Naive B cell (primary cell): ENCODE measurements around the gene HRC. TPM values are rescaled to one million over a fixed set of nuclear protein-coding genes. Genes with fewer than 3 reads are reported as not detected.

Source experiments
- ATAC-seq, 2 donors: fragments of 150-1000 bp; cut with Tn5 transposase; 2 replicates each; pipeline ENCODE4 v1.10.0; 2021; ENCODE audit warnings: low read depth in 2 of 2, mild to moderate bottlenecking in 2 of 2, moderate library complexity in 2 of 2
- DNase-seq: peaks from one replicate; pipeline ENCODE4 v3.0.0; 2022
- H3K27ac Mint-ChIP-seq, 6 donors: one replicate each; pipeline ENCODE4 v1.8.0; 2020 to 2022; ENCODE audit warnings: mild to moderate bottlenecking in 6 of 6, mixed read lengths in 6 of 6, moderate library complexity in 5 of 6, inconsistent platforms in 2 of 6
- H3K27me3 Mint-ChIP-seq, 3 donors: one replicate each; pipeline ENCODE4 v1.8.0; 2021 to 2022; ENCODE audit warnings: mixed read lengths in 3 of 3, mild to moderate bottlenecking in 1 of 3
- H3K36me3 Mint-ChIP-seq, 2 donors: one replicate each; pipeline ENCODE4 v1.8.0; 2020 to 2022; ENCODE audit warnings: mixed read lengths in 2 of 2, inconsistent platforms in 1 of 2, mild to moderate bottlenecking in 1 of 2
- H3K4me1 Mint-ChIP-seq, 3 donors: one replicate each; pipeline ENCODE4 v1.8.0; 2020 to 2022; ENCODE audit warnings: mixed read lengths in 3 of 3, inconsistent platforms in 1 of 3, mild to moderate bottlenecking in 1 of 3, moderate library complexity in 1 of 3
- H3K4me3 Mint-ChIP-seq, 8 donors: one replicate each; pipeline ENCODE4 v1.8.0; 2020 to 2022; ENCODE audit warnings: mild to moderate bottlenecking in 8 of 8, mixed read lengths in 8 of 8, moderate library complexity in 8 of 8, inconsistent platforms in 2 of 8
- H3K9me3 Mint-ChIP-seq, 7 donors: one replicate each; pipeline ENCODE4 v1.8.0; 2020 to 2022; ENCODE audit warnings: mixed read lengths in 7 of 7, mild to moderate bottlenecking in 5 of 7, inconsistent platforms in 2 of 7, moderate library complexity in 1 of 7
- polyA plus RNA-seq, 6 donors: library from polyadenylated mRNA; unstranded; fragments of 300-500 nt; fragmentation: Illumina TruSeq; gene quantifications; one replicate each; pipeline ENCODE4 v1.2.3, GENCODE V29; 2021; ENCODE audit warnings: low read depth in 6 of 6

Gene HRC, protein sequence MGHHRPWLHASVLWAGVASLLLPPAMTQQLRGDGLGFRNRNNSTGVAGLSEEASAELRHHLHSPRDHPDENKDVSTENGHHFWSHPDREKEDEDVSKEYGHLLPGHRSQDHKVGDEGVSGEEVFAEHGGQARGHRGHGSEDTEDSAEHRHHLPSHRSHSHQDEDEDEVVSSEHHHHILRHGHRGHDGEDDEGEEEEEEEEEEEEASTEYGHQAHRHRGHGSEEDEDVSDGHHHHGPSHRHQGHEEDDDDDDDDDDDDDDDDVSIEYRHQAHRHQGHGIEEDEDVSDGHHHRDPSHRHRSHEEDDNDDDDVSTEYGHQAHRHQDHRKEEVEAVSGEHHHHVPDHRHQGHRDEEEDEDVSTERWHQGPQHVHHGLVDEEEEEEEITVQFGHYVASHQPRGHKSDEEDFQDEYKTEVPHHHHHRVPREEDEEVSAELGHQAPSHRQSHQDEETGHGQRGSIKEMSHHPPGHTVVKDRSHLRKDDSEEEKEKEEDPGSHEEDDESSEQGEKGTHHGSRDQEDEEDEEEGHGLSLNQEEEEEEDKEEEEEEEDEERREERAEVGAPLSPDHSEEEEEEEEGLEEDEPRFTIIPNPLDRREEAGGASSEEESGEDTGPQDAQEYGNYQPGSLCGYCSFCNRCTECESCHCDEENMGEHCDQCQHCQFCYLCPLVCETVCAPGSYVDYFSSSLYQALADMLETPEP
- not detected for polyA plus RNA-seq

DNA sequence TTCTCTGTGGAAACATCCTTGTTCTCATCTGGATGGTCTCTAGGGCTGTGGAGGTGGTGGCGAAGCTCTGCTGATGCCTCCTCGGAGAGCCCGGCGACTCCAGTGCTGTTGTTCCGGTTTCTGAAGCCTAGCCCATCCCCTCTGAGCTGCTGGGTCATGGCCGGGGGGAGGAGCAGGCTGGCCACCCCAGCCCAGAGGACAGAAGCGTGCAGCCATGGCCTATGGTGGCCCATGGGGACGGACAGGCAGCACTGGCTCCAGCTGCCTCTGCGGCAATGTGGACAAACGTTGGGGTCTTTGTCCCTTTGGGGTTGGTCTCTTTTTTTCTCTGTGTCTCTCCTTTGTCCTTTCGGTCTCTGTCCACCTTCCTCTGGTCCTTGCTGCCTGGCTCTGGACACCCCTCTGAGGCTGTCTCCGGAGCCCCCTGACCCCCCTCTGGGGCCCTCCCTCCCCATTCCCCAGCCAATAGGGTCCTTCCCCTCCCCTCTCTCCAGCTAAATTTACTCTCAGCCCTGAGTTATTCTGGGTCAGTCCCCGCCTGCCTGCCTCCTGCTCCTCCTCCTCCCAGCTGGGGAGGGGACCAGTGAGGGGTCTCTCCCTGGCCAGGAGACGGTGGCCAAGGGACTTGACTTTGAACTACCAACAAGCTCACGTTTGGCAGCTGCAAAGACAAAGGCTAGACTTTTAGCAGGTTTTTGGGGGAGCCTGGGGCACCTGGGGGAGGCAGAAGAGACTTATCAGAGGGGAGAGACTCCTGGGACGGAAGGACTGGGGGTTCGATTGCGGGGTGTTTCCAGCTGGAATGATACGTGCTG is at the start of gene HRC:
Gene HRC (minus strand): TSS at position 392 of the 815 bp plus-strand sequence. CDS start 159 bp downstream, at position 233.
- peak within 1 kb of the TSS in 3 of 8 donors; percentile 9 to 50 (median 43) for H3K4me3 Mint-ChIP-seq

DNA sequence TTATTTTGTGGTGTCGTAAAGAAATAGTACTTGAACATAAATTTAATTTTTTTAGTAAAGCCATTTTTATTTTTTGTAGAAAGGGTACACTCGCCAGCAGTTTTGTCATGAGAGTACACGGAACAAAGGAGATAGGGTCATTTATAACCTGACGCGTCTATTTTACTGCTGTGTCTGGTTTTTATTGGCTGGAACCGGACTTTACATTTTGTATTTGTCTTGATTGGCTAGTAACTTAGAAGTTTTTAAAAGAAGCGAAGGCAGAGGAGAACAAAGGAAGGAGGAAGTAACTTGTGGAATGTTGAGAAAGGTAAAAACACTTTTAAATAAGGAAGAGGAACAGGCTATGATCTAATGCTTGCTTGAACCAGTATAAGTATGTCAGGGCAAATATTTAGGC is 45.8 kb upstream of the HRC start:
- Mint-ChIP-seq H3K4me1 (peaks cover 0 to 2% (median 0%) of the 10 kb centered on the region in 3 donors), H3K27me3 (peaks cover 4 to 15% (median 6%) of the 10 kb centered on the region in 3 donors), H3K36me3 (no peaks in the 10 kb centered on the region), H3K27ac (no peak overlapping the region), H3K4me3 (no peak overlapping the region), H3K9me3 (no peaks in the 10 kb centered on the region)
- ATAC-seq = no peak
- no peak for DNase-seq

More for the DNA sequence above, at the start of gene HRC:
- Mint-ChIP-seq H3K36me3 (peaks cover 0 to 23% of the 10 kb centered on the region in 2 donors), H3K27me3 (peaks cover 49 to 88% (median 80%) of the 10 kb centered on the region in 3 donors), H3K4me1 (peaks cover 27 to 33% (median 31%) of the 10 kb centered on the region in 3 donors), H3K27ac (peak within 1 kb of the TSS in 2 of 6 donors; percentile 6 to 59), H3K9me3 (peaks cover 8 to 15% (median 11%) of the 10 kb centered on the region in 7 donors)
- ATAC-seq (no peak), DNase-seq (no peak)

DNA sequence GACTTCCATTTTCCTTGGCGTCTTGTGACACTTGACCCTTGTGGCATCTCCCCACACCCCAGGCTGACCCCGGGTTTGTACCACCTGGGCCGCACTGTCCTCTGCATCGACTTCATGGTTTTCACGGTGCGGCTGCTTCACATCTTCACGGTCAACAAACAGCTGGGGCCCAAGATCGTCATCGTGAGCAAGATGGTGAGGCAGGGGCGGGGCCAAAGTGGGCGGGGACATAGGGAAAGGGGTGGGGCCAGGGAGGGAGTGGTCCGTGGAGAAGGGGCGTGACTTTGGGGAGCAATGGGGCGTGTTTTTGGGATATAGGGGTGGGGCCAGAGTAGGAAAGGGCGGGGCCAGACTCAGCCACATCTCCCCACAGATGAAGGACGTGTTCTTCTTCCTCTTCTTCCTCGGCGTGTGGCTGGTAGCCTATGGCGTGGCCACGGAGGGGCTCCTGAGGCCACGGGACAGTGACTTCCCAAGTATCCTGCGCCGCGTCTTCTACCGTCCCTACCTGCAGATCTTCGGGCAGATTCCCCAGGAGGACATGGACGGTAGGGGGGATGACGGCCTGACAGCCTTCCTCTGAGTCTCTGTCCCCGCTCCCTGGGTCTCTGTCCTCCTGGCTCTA is 45.2 kb upstream of the HRC start:
- ATAC-seq = no peak
- Mint-ChIP-seq H3K27me3 (peaks cover 4 to 15% (median 6%) of the 10 kb centered on the region in 3 donors), H3K4me3 (no peak overlapping the region), H3K36me3 (no peaks in the 10 kb centered on the region), H3K4me1 (peaks cover 0 to 2% (median 0%) of the 10 kb centered on the region in 3 donors), H3K9me3 (no peaks in the 10 kb centered on the region), H3K27ac (peak overlapping the region in 2 of 6 donors; percentile 27 to 47)
- DNase-seq = no peak

DNA sequence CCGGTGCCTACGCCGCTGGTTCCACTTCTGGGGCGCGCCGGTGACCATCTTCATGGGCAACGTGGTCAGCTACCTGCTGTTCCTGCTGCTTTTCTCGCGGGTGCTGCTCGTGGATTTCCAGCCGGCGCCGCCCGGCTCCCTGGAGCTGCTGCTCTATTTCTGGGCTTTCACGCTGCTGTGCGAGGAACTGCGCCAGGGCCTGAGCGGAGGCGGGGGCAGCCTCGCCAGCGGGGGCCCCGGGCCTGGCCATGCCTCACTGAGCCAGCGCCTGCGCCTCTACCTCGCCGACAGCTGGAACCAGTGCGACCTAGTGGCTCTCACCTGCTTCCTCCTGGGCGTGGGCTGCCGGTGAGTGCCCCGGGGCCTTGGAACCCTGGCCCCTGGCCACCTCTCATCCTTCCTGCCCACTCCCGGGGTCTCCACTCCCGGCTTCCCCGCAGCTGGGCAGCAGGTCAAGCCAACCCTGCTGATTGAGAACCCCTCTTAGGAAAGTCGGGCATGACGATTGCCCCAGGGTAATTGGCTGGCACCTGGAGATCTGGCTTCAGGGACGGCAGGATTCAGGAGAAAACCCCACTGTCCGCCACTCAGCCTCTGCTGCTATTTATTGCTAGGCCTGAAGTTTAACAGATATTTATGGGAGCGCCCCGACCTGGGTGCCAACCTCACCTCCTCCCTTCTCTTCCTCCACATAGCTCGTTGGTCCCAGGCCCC is 41.5 kb upstream of the HRC start:
- DNase-seq = no peak
- H3K4me3 Mint-ChIP-seq = no peak overlapping the region
- ATAC-seq = no peak

DNA sequence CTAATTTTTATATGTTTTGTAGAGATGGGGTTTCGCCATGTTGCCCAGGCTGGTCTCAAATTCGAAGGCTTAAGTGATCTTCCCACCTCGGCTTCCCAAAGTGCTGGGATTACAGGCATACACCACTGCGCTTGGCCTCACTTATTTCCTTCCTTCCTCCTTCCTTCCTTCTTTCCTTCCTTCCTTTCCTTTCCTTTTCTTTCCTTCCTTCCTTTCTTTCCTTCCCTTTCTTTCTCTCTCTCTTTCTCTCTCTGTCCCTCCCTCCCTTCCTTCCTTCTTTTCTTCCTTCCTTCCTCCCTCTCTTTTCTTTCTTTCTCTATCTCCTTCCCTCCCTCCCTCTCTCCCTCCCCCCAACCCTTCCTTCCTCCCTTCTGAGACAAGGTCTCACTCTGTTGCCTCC is 39.2 kb upstream of the HRC start:
- Mint-ChIP-seq H3K36me3 (no peaks in the 10 kb centered on the region), H3K27ac (no peak overlapping the region), H3K27me3 (peaks cover 4 to 35% (median 26%) of the 10 kb centered on the region in 3 donors), H3K9me3 (no peaks in the 10 kb centered on the region), H3K4me1 (peaks cover 0 to 5% (median 0%) of the 10 kb centered on the region in 3 donors), H3K4me3 (no peak overlapping the region)
- DNase-seq (no peak), ATAC-seq (no peak)

More for the DNA sequence above, 41.5 kb upstream of the HRC start:
- Mint-ChIP-seq H3K27me3 (peaks cover 4 to 24% (median 15%) of the 10 kb centered on the region in 3 donors), H3K36me3 (no peaks in the 10 kb centered on the region), H3K9me3 (no peaks in the 10 kb centered on the region), H3K27ac (peak overlapping the region in 1 of 6 donors; percentile 59), H3K4me1 (peaks cover 0 to 2% (median 0%) of the 10 kb centered on the region in 3 donors)

DNA sequence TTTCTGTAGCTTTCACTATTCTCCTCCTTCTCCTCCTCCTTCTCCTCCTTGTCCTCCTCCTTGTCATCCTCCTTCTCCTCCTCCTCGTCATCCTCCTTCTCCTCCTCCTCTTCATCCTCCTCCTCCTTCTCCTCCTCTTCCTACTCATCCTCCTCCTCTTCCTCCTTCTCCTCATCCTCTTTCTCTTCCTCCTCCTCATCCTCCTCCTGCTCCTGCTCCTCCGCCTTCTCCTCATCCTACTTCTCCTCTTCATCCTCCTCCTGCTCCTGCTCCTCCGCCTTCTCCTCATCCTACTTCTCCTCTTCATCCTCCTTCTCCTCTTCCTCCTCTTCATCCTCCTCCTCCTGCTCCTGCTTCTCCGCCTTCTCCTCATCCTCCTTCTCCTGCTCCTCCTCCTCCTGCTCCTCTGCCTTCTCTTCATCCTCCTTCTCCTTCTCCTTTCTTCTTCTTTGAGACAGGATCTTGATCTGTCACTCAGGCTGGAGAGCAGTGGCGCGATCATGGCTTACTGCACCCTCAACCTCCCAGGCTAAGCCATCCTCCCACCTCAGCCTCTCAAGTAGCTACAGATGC is 38.7 kb upstream of the HRC start:
- no peak overlapping the region for H3K27ac Mint-ChIP-seq
- H3K4me3 Mint-ChIP-seq = no peak overlapping the region
- ATAC-seq (no peak), DNase-seq (no peak)
- no peaks in the 10 kb centered on the region for H3K36me3 Mint-ChIP-seq
- no peaks in the 10 kb centered on the region for H3K9me3 Mint-ChIP-seq
- H3K4me1 Mint-ChIP-seq = peaks cover 0 to 3% (median 0%) of the 10 kb centered on the region in 3 donors
- peaks cover 3 to 40% (median 31%) of the 10 kb centered on the region in 3 donors for H3K27me3 Mint-ChIP-seq

DNA sequence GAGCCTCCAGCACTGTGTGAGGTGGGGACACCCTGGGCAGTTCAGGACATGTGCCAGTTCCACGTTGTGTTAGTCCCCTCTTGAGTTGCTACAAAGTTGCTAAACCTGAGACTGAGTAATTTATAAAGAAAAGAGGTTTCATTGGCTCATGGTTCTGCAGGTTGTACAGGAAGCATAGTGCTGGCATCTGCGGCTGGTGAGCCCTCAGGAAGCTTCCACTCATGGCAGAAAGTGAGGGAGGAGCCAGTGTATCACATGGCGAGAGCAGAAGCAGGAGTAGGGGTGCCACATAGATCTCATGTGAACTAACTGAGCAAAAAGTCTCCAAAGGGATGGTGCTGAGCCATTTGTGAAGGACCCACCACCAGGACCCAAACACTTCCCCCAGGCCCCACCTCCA is 35.6 kb upstream of the HRC start:
- Mint-ChIP-seq H3K9me3 (peaks cover 0 to 4% (median 0%) of the 10 kb centered on the region in 7 donors), H3K27me3 (peaks cover 0 to 38% (median 29%) of the 10 kb centered on the region in 3 donors), H3K36me3 (no peaks in the 10 kb centered on the region), H3K27ac (no peak overlapping the region), H3K4me3 (no peak overlapping the region), H3K4me1 (peaks cover 0 to 8% (median 0%) of the 10 kb centered on the region in 3 donors)
- ATAC-seq (no peak), DNase-seq (no peak)

DNA sequence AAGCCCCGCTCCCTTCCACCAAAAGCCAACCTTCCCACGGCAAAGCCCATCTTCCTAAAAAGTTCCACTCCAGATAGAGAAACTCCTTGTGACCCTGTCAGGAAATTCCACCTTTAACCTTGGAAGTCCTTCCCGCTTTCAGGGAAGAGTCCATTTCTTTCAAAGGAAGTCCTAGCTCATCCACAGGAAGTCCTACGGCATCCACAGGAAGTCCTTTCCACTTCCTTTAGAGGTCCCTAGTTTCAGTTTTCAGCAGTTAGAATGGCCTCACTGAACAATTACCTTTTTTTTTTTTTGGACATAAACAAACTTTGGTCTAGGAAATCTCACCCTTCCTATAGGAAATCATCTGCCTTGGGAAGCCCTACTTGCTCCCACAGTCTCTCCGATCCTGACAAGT is 34.1 kb upstream of the HRC start:
- ATAC-seq (no peak), DNase-seq (no peak)
- Mint-ChIP-seq H3K27ac (no peak overlapping the region), H3K9me3 (peaks cover 0 to 16% (median 4%) of the 10 kb centered on the region in 7 donors), H3K4me1 (peaks cover 0 to 8% (median 0%) of the 10 kb centered on the region in 3 donors), H3K27me3 (peaks cover under 1 to 28% (median 27%) of the 10 kb centered on the region in 3 donors), H3K36me3 (peaks cover under 1 to 2% of the 10 kb centered on the region in 2 donors), H3K4me3 (no peak overlapping the region)

DNA sequence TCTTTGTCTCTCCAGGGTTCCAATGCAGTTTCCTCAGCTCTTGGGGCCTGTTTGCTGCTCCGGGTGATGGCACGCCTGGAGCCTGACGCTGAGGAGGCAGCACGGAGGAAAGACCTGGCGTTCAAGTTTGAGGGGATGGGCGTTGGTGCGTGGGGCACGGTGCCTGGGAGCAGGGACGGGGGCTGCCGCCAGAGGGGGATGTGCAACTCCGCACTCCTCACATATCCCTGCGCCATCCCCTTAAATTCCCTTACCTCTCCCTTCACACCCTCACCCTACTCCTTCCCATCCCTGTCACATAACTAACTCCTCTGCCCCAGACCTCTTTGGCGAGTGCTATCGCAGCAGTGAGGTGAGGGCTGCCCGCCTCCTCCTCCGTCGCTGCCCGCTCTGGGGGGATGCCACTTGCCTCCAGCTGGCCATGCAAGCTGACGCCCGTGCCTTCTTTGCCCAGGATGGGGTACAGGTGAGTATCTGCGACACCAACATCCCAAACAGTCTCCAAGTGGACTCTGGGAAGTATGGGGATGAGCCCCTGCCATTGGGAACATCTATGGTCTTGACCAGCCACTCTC is 33.5 kb upstream of the HRC start:
- DNase-seq = no peak

DNA sequence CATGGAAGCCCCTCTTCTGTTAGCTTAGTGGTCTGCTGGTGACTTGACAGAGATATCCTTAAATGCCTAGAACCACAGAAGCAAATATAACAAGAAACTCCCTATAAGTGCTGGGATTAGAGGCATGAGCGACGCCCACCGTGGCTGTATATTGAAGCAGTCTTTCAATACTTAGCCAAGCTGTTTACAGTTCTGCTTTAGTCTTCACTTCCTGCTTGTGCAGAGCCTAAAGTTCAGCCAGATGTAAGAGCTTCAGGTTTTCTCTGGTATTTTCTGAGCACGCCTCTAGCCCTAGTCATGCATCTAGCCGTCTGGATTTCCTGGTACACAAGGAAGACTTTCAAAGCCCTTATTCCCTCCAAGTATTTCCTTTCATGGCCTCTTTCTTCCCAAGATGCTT is 30.9 kb upstream of the HRC start:
- DNase-seq = no peak
- H3K4me3 Mint-ChIP-seq = peak overlapping the region in 1 of 8 donors; percentile 6
- H3K27ac Mint-ChIP-seq = peak overlapping the region in 2 of 6 donors; percentile 26 to 65
- peaks cover 0 to 8% (median 3%) of the 10 kb centered on the region in 3 donors for H3K4me1 Mint-ChIP-seq
- peak in 1 of 2 donors; percentile 25 for ATAC-seq
- H3K36me3 Mint-ChIP-seq = peaks cover 5 to 18% of the 10 kb centered on the region in 2 donors
- peaks cover 10 to 34% (median 30%) of the 10 kb centered on the region in 3 donors for H3K27me3 Mint-ChIP-seq
- H3K9me3 Mint-ChIP-seq = peaks cover 7 to 29% (median 16%) of the 10 kb centered on the region in 7 donors

More for the DNA sequence above, 33.5 kb upstream of the HRC start:
- no peak overlapping the region for H3K4me3 Mint-ChIP-seq
- peaks cover 0 to 8% (median 0%) of the 10 kb centered on the region in 3 donors for H3K4me1 Mint-ChIP-seq
- H3K36me3 Mint-ChIP-seq = peaks cover 5 to 8% of the 10 kb centered on the region in 2 donors
- H3K27ac Mint-ChIP-seq = no peak overlapping the region
- peaks cover 3 to 22% (median 10%) of the 10 kb centered on the region in 7 donors for H3K9me3 Mint-ChIP-seq
- ATAC-seq = no peak
- peaks cover 4 to 23% (median 21%) of the 10 kb centered on the region in 3 donors for H3K27me3 Mint-ChIP-seq

DNA sequence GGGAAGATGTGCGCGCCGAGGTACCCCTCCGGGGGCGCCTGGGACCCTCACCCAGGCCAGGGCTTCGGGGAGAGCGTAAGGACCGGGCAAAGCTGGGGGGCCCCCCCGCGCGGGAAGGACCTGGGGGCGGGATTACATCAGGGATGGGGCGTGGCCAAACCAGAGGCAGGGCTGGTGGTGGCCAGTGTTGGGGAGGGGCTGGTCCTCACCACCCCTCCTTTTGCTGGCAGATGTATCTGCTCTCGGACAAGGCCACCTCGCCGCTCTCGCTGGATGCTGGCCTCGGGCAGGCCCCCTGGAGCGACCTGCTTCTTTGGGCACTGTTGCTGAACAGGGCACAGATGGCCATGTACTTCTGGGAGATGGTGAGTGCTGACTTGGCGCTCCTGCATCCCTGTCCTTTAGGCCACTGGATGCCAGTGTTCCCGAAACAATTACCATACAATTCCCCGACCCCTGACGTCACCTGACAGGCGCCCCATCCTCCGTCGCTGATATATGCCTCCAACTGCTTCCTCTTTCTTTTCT is 27.7 kb upstream of the HRC start:
- Mint-ChIP-seq H3K27ac (no peak overlapping the region), H3K4me1 (peaks cover 0 to 5% (median 3%) of the 10 kb centered on the region in 3 donors), H3K4me3 (peak overlapping the region in 1 of 8 donors; percentile 54), H3K27me3 (peaks cover 10 to 20% (median 16%) of the 10 kb centered on the region in 3 donors), H3K36me3 (peaks cover 5 to 18% of the 10 kb centered on the region in 2 donors), H3K9me3 (peaks cover 7 to 29% (median 16%) of the 10 kb centered on the region in 7 donors)
- DNase-seq (no peak), ATAC-seq (no peak)
